Measurements from ENCODE around the gene GGA1. TPM values are rescaled to one million over a fixed set of nuclear protein-coding genes. Genes with fewer than 3 reads are reported as not detected.
A peak's percentile ranks its signal among the peaks of the same experiment; 100 is the strongest.

The GGA1 gene
- total and polyA plus RNA-seq, 2 donors (not counting 1 experiment from before 2014, with no cell fraction given), result 137 to 154 TPM

DNA sequence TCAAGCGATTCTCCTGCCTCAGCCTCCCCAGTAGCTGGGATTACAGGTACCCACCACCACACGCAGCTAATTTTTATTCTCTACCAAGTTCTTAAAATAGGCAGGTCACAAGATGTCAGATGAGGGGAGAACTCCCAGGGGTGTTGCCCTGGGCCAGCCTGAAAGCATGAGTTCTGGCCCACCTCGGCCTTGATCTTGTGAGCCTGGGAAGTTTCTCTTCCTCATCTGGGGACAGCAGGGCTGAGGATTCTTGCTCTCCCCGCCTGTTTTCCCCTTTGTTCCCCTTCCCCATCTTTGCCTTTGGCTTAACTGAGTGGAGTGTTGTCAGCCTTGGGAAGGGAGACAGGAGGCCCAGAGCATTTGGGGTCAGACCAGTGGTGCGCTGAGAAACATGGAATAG lies 53.4 kb downstream of the GGA1 start:
- POLR2A ChIA-PET, result interaction anchor here (0.6 to 2.0 kb wide), 6 partner anchors 13 to 34 kb away, joined by 4 to 13 read pairs (median 6); partner anchors contain the start of genes LGALS1 and NOL12

DNA sequence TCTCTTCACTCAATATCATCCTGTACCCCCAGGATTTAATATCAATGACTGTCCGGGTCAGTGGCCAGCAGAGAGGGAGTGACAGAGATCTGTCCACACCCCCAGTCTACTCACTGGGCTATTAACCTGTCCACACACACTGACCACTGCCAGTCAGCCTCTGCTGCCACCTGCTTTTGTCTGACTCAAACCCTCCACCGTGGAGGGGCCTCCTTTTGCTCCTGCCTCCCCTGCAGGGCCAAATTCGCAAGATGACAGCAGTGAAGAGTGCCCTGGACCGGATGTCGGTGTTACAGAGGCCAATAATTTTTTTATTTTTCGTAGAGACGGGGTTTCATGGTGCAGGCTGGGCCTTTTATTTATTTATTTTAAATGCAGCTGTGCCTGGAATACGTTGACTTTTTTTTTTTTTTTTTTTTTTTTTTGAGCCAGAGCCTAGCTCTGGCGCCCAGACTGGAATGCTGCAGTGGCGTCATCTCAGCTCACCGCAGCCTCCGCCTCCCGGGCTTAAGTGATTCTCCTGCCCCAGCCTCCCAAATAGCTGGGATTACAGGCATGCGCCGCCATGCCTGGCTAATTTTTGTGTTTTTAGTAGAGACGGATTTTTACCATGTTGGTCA lies 55.0 kb downstream of the GGA1 start:
- H3K27ac Mint-ChIP-seq, result no peak overlapping the region
- no peaks in the 10 kb centered on the region for H3K27me3 ChIP-seq (replicated peaks in 1 of 4; ENCODE audit: control extremely low read depth in 1 of 4, control insufficient read depth in 3 of 4, insufficient read depth in 4 of 4, low read length in 3 of 4)
- no peak overlapping the region for H3K4me3 ChIP-seq (ENCODE audit: control extremely low read depth in 1 of 5, extremely low read depth in 1 of 5, insufficient read depth in 1 of 5, low read depth in 2 of 5, low read length in 4 of 5)
- H3K4me2 ChIP-seq (replicated peaks; ENCODE audit: low read depth, low read length, poor library complexity, severe bottlenecking), result no peak overlapping the region
- WGBS (ENCODE audit: insufficient coverage), result 85% methylated on average over 11 of the region's 16 CpGs
- H3K27ac ChIP-seq (ENCODE audit: low read length in 2 of 2), result no peak overlapping the region
- intact Hi-C loops (cut with micrococcal nuclease), result no loop called here
- ChIA-PET POLR2A (interaction anchor here (0.7 to 1.3 kb wide), 4 partner anchors 9 to 46 kb away, joined by 3 to 7 read pairs (median 4); partner anchors contain the start of gene LGALS1), CTCF (interaction anchor here (1.3 to 22.6 kb wide), 4 partner anchors 8 to 198 kb away, joined by 4 to 462 read pairs (median 87); partner anchors contain the start of genes LGALS1 and NOL12)
- peak overlapping the region; percentile 3 for H3K4me3 Mint-ChIP-seq
- H3K9me3 ChIP-seq (ENCODE audit: control extremely low read depth in 1 of 3, control insufficient read depth in 2 of 3, insufficient read depth in 1 of 3, low read length in 2 of 3), result no peaks in the 10 kb centered on the region
- no peak for ATAC-seq (ENCODE audit: low read depth)
- no peaks in the 10 kb centered on the region for H3K27me3 Mint-ChIP-seq
- H3K9ac ChIP-seq (ENCODE audit: low read length), result no peak overlapping the region
- H3K36me3 ChIP-seq (replicated peaks in 1 of 2; ENCODE audit: control extremely low read depth in 1 of 2, control insufficient read depth in 1 of 2, extremely low read depth in 1 of 2, insufficient read depth in 2 of 2, low read length in 1 of 2), result peaks cover 0 to 18% of the 10 kb centered on the region in 2 experiments
- H3K4me1 Mint-ChIP-seq, result peaks cover 36% of the 10 kb centered on the region
- DNase-seq, result no peak
- H3K9me3 Mint-ChIP-seq (ENCODE audit: insufficient read depth), result no peaks in the 10 kb centered on the region
- TF ChIP-seq, protein P1, sequence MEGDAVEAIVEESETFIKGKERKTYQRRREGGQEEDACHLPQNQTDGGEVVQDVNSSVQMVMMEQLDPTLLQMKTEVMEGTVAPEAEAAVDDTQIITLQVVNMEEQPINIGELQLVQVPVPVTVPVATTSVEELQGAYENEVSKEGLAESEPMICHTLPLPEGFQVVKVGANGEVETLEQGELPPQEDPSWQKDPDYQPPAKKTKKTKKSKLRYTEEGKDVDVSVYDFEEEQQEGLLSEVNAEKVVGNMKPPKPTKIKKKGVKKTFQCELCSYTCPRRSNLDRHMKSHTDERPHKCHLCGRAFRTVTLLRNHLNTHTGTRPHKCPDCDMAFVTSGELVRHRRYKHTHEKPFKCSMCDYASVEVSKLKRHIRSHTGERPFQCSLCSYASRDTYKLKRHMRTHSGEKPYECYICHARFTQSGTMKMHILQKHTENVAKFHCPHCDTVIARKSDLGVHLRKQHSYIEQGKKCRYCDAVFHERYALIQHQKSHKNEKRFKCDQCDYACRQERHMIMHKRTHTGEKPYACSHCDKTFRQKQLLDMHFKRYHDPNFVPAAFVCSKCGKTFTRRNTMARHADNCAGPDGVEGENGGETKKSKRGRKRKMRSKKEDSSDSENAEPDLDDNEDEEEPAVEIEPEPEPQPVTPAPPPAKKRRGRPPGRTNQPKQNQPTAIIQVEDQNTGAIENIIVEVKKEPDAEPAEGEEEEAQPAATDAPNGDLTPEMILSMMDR (IDR thresholded peaks at IDR 0.05), result no peak
- TF ChIP-seq EZH2 (IDR thresholded peaks at IDR 0.05; ENCODE audit: borderline replicate concordance, insufficient read depth, low read depth, low read length, poor library complexity, severe bottlenecking), result no peak
- peaks cover 8% of the 10 kb centered on the region for H4K20me1 ChIP-seq (ENCODE audit: control insufficient read depth, insufficient read depth, low read length, poor library complexity, severe bottlenecking)
- H3K4me1 ChIP-seq (ENCODE audit: control insufficient read depth in 2 of 2, insufficient read depth in 2 of 2, low read length in 2 of 2), result peaks cover 31 to 40% of the 10 kb centered on the region in 2 donors
- H2AFZ ChIP-seq (ENCODE audit: insufficient read depth, low read depth, low read length, poor library complexity, severe bottlenecking), result no peak overlapping the region
- peaks cover 48% of the 10 kb centered on the region for H3K79me2 ChIP-seq (ENCODE audit: control insufficient read depth, insufficient read depth, low read length)

More for the DNA sequence above, 53.4 kb downstream of the GGA1 start:
- no peak overlapping the region for H3K4me3 ChIP-seq (ENCODE audit: control extremely low read depth in 1 of 5, extremely low read depth in 1 of 5, insufficient read depth in 1 of 5, low read depth in 2 of 5, low read length in 4 of 5)
- DNase-seq, result peak; percentile 76
- ATAC-seq (ENCODE audit: low read depth), result no peak
- 86% methylated on average over 2 of the region's 5 CpGs for WGBS (ENCODE audit: insufficient coverage)
- Mint-ChIP-seq H3K4me1 (peaks cover 49% of the 10 kb centered on the region), H3K4me3 (peak overlapping the region; percentile 71), H3K27ac (peak overlapping the region; percentile 94), H3K9me3 (ENCODE audit: insufficient read depth) (no peaks in the 10 kb centered on the region), H3K27me3 (no peaks in the 10 kb centered on the region)
- H2AFZ ChIP-seq (ENCODE audit: insufficient read depth, low read depth, low read length, poor library complexity, severe bottlenecking), result no peak overlapping the region
- CTCF ChIA-PET, result interaction anchor here (0.7 to 22.6 kb wide), 14 partner anchors 9 to 1081 kb away, joined by 3 to 462 read pairs (median 7); partner anchors contain the start of genes GGA1, LGALS1 and NOL12
- H3K27me3 ChIP-seq (replicated peaks in 1 of 4; ENCODE audit: control extremely low read depth in 1 of 4, control insufficient read depth in 3 of 4, insufficient read depth in 4 of 4, low read length in 3 of 4), result no peaks in the 10 kb centered on the region
- H4K20me1 ChIP-seq (ENCODE audit: control insufficient read depth, insufficient read depth, low read length, poor library complexity, severe bottlenecking), result peaks cover 8% of the 10 kb centered on the region
- H3K9me3 ChIP-seq (ENCODE audit: control extremely low read depth in 1 of 3, control insufficient read depth in 2 of 3, insufficient read depth in 1 of 3, low read length in 2 of 3), result no peaks in the 10 kb centered on the region
- peaks cover 48% of the 10 kb centered on the region for H3K79me2 ChIP-seq (ENCODE audit: control insufficient read depth, insufficient read depth, low read length)
- H3K9ac ChIP-seq (ENCODE audit: low read length), result no peak overlapping the region
- H3K36me3 ChIP-seq (replicated peaks in 1 of 2; ENCODE audit: control extremely low read depth in 1 of 2, control insufficient read depth in 1 of 2, extremely low read depth in 1 of 2, insufficient read depth in 2 of 2, low read length in 1 of 2), result peaks cover 0 to 18% of the 10 kb centered on the region in 2 experiments
- peak overlapping the region; percentile 97 for H3K4me2 ChIP-seq (replicated peaks; ENCODE audit: low read depth, low read length, poor library complexity, severe bottlenecking)
- H3K4me1 ChIP-seq (ENCODE audit: control insufficient read depth in 2 of 2, insufficient read depth in 2 of 2, low read length in 2 of 2), result peaks cover 38 to 49% of the 10 kb centered on the region in 2 donors
- TF ChIP-seq, protein P1 (IDR thresholded peaks at IDR 0.05), result no peak
- TF ChIP-seq EZH2 (IDR thresholded peaks at IDR 0.05; ENCODE audit: borderline replicate concordance, insufficient read depth, low read depth, low read length, poor library complexity, severe bottlenecking), result no peak
- intact Hi-C loops (cut with micrococcal nuclease), result no loop called here
- peak overlapping the region; percentile 45 to 71 for H3K27ac ChIP-seq (ENCODE audit: low read length in 2 of 2)

All from B cell (primary cell).